K562 (cell line): ENCODE data around the gene RASD1. TPM values are rescaled to one million over a fixed set of nuclear protein-coding genes. Genes with fewer than 3 reads are reported as not detected.

Experiments used
- ATAC-seq: fragments of 200-7000 bp; cut with Tn5 transposase; 3 replicates; pipeline ENCODE4 v1.9.1; 2020; ENCODE audit warnings: moderate library complexity
- BruUV-seq: library from RNA; stranded (reverse); fragments of 400-500 nt; replicated peaks from 2 replicates; lab custom pipeline; 2021; lab: Mats Ljungman, UMichigan
- CTCF ChIA-PET: fragments of 300-600 bp; formaldehyde crosslinking; extraction: SDS; loops from one replicate; lab custom pipeline; 2021; ENCODE audit warnings: low intra/inter-chr PET ratio; lab: Yijun Ruan, JAX
- POLR2A ChIA-PET: fragments of 300-600, 350-650 bp; sonication (Branson Sonifier 250); formaldehyde crosslinking; extraction: SDS; loops from one replicate; lab custom pipeline; 2021; ENCODE audit warnings: antibody characterized with exemption, inconsistent platforms; lab: Yijun Ruan, JAX
- DNase-seq, 4 experiments: peaks; one replicate each; pipeline versions ENCODE4 v3.0.0 to v3.0.0-alpha.2; 2011 to 2018; ENCODE audit warnings: low spot score in 3 of 4, mixed read lengths in 3 of 4; ENCODE audit errors: extremely low read depth in 1 of 4
- FAIRE-seq: peaks from 2 replicates; lab custom pipeline; 2011; peaks lifted over from hg19 to GRCh38; lab: Jason Lieb, UNC
- H2AFZ ChIP-seq: 2 replicates; pipeline ENCODE4 v1.6.0; 2011; ENCODE audit warnings: low read depth, low read length, control low read depth, inconsistent platforms
- H3K27ac ChIP-seq: fragments of 200-600 bp; 3 replicates; pipeline ENCODE4 v1.8.0; 2011; ENCODE audit warnings: low read depth, mild to moderate bottlenecking, control low read depth, inconsistent platforms, low read length, moderate library complexity, mixed read lengths; ENCODE audit errors: extremely low read depth
- H3K27me3 ChIP-seq, 2 experiments: fragments of 300-600 bp in 1 of 2; 2 replicates in 1 of 2; 3 replicates in 1 of 2; pipeline versions ENCODE4 v1.6.0 to v1.8.0; 2011; ENCODE audit warnings: inconsistent platforms in 2 of 2, low read length in 2 of 2, mild to moderate bottlenecking in 1 of 2, mixed read lengths in 1 of 2, moderate library complexity in 1 of 2; ENCODE audit not compliant: control insufficient read depth in 2 of 2, insufficient read depth in 2 of 2
- H3K36me3 ChIP-seq: fragments of 300-600 bp; 3 replicates; pipeline ENCODE4 v1.8.0; 2011; ENCODE audit warnings: mild to moderate bottlenecking, low read length, inconsistent platforms; ENCODE audit not compliant: control insufficient read depth, insufficient read depth
- H3K4me1 ChIP-seq, 2 experiments: fragments of 200-600 bp in 1 of 2; replicated peaks in 1 of 2; 2 replicates in 1 of 2; 3 replicates in 1 of 2; pipeline versions ENCODE4 v1.5.1 to v1.8.0; 2011; ENCODE audit warnings: inconsistent platforms in 2 of 2, low read length in 2 of 2, mild to moderate bottlenecking in 1 of 2, mixed read lengths in 1 of 2, moderate library complexity in 1 of 2; ENCODE audit not compliant: control insufficient read depth in 2 of 2, insufficient read depth in 2 of 2
- H3K4me2 ChIP-seq: 2 replicates; pipeline ENCODE4 v1.6.1; 2011; ENCODE audit warnings: low read length, control low read depth, inconsistent platforms, mixed read lengths; ENCODE audit not compliant: insufficient read depth
- H3K4me3 ChIP-seq: fragments of 200-600 bp; sonication (generic), shearing (Covaris generic); 2 replicates; pipeline ENCODE4 v1.5.1; 2016; ENCODE audit warnings: control low read depth, inconsistent platforms
- H3K79me2 ChIP-seq: fragments of 200-600 bp; 3 replicates; pipeline ENCODE4 v1.8.0; 2011; ENCODE audit warnings: low read length, inconsistent platforms; ENCODE audit not compliant: control insufficient read depth, insufficient read depth
- H3K9ac ChIP-seq, 2 experiments: 2 replicates each; pipeline versions ENCODE4 v1.6.0 to v1.6.1; 2011; ENCODE audit warnings: low read depth in 2 of 2, low read length in 2 of 2, control low read depth in 1 of 2, inconsistent platforms in 1 of 2, mild to moderate bottlenecking in 1 of 2, mixed read lengths in 1 of 2; ENCODE audit not compliant: insufficient read depth in 1 of 2
- H3K9me1 ChIP-seq: one replicate; pipeline ENCODE4 v1.6.0; 2011; ENCODE audit warnings: inconsistent platforms, mild to moderate bottlenecking, low read length, moderate library complexity; ENCODE audit not compliant: control insufficient read depth, insufficient read depth
- H3K9me3 ChIP-seq: replicated peaks from 2 replicates; pipeline ENCODE4 v1.5.1; 2011; ENCODE audit warnings: low read depth, low read length, inconsistent platforms; ENCODE audit not compliant: control insufficient read depth, insufficient read depth
- H4K20me1 ChIP-seq: replicated peaks from 2 replicates; pipeline ENCODE4 v1.6.1; 2011; ENCODE audit warnings: low read length, inconsistent platforms, mixed read lengths; ENCODE audit not compliant: control insufficient read depth, insufficient read depth
- CBX3 ChIP-seq, 2 experiments: IDR thresholded peaks; 1 replicate in 1 of 2; 2 replicates in 1 of 2; pipeline ENCODE4 v1.6.1; 2012; ENCODE audit warnings: inconsistent platforms in 2 of 2, low read length in 2 of 2, borderline replicate concordance in 1 of 2, control low read depth in 1 of 2
- KDM1A ChIP-seq, 2 experiments: fragments of 450-650 bp; IDR thresholded peaks; 2 replicates each; pipeline ENCODE4 v1.6.1; 2016; ENCODE audit warnings: mild to moderate bottlenecking in 2 of 2
- KLF6 ChIP-seq: fragments of 250-450 bp; sonication (Bioruptor Pico); IDR thresholded peaks from 2 replicates; pipeline ENCODE4 v1.4.0; 2020; ENCODE audit warnings: mild to moderate bottlenecking, moderate library complexity, borderline replicate concordance
- NFE2L1 ChIP-seq: fragments of 450-650 bp; IDR thresholded peaks from 2 replicates; pipeline ENCODE4 v1.6.1; 2016; ENCODE audit warnings: missing genetic modification characterization, low read depth, mild to moderate bottlenecking, missing compliant biosample characterization, moderate library complexity, borderline replicate concordance
- RBM34 ChIP-seq: fragments of 200-400 bp; formaldehyde crosslinking; IDR thresholded peaks from 2 replicates; pipeline ENCODE4 v1.6.1; 2018; ENCODE audit warnings: low read length, borderline replicate concordance; ENCODE audit not compliant: insufficient read depth
- SMAD3 ChIP-seq: fragments of 450-650 bp; formaldehyde crosslinking; conservative IDR thresholded peaks from 2 replicates; pipeline ENCODE4 v1.4.0; 2020; ENCODE audit warnings: mild to moderate bottlenecking
- SMARCE1 ChIP-seq: fragments of 450-650 bp; IDR thresholded peaks from 2 replicates; pipeline ENCODE4 v1.7.1; 2016; ENCODE audit warnings: mild to moderate bottlenecking
- TAL1 ChIP-seq: fragments of 450-650 bp; IDR thresholded peaks from 2 replicates; pipeline ENCODE4 v1.6.1; 2016; ENCODE audit warnings: mild to moderate bottlenecking
- ZBTB34 ChIP-seq: fragments of 250-450 bp; sonication (Bioruptor Pico); IDR thresholded peaks from 2 replicates; pipeline ENCODE4 v1.8.0; 2021; ENCODE audit warnings: mild to moderate bottlenecking, moderate library complexity
- ZKSCAN3 ChIP-seq: fragments of 250-450 bp; sonication (Bioruptor Pico); IDR thresholded peaks from 2 replicates; pipeline ENCODE4 v1.4.0; 2020
- ZNF263 ChIP-seq: sonication (generic); formaldehyde crosslinking; IDR thresholded peaks from 2 replicates; pipeline ENCODE4 v1.8.0; 2022; ENCODE audit warnings: mild to moderate bottlenecking, missing genetic modification reagents, borderline replicate concordance
- WGBS: fragments of 100-300 bp; shearing (Covaris generic); methylation state at CpG from one replicate; pipeline ENCODE4 v1.1.6; 2016; ENCODE audit warnings: low coverage, mixed read lengths; ENCODE audit not compliant: insufficient coverage; ENCODE audit errors: missing lambda C conversion rate; 5-methylcytosine and 5-hydroxymethylcytosine counted together
- in situ Hi-C: fragments of 300-500 bp; cut with MboI; formaldehyde crosslinking; loops from 4 replicates; pipeline ENCODE4 v1.15.0; 2018; ENCODE audit warnings: inconsistent platforms, mixed read lengths
- intact Hi-C: fragments of 100-400 bp; cut with micrococcal nuclease; formaldehyde crosslinking; loops from 2 replicates; pipeline ENCODE4 v1.14.2; 2022
- polyA plus RNA-seq, 8 experiments: library from polyadenylated mRNA; depleted of rRNA in 4 of 8; stranded (reverse) in 5 of 8; unstranded in 3 of 8; fragments of >200 nt; fragmentation: Nextera tagmentation in 2 of 8; fragmentation: Illumina TruSeq in 1 of 8; extraction: Ambion mirVana in 2 of 8; extraction: Trizol in 1 of 8; gene quantifications; 2 replicates each; pipeline versions ENCODE4 v1.2.1 to v1.2.3, GENCODE V29; 2011 to 2014; ENCODE audit warnings: inconsistent platforms in 1 of 8, missing spikeins in 1 of 8
- total RNA-seq, 7 experiments: library from RNA; depleted of rRNA in 6 of 7; stranded (reverse); fragments of >200 nt in 6 of 7; fragmentation: Illumina TruSeq in 2 of 7; extraction: Trizol in 2 of 7; gene quantifications; 2 replicates each; pipeline versions ENCODE4 v1.2.1 to v1.2.3, GENCODE V29; 2011 to 2021; ENCODE audit warnings: low replicate concordance in 1 of 7

Gene RASD1
- total and polyA plus RNA-seq, 9 of the 15 experiments (the other 6 are each of a cell fraction or from before 2014, with no cell fraction given): 0.11 TPM; not detected in 8

DNA sequence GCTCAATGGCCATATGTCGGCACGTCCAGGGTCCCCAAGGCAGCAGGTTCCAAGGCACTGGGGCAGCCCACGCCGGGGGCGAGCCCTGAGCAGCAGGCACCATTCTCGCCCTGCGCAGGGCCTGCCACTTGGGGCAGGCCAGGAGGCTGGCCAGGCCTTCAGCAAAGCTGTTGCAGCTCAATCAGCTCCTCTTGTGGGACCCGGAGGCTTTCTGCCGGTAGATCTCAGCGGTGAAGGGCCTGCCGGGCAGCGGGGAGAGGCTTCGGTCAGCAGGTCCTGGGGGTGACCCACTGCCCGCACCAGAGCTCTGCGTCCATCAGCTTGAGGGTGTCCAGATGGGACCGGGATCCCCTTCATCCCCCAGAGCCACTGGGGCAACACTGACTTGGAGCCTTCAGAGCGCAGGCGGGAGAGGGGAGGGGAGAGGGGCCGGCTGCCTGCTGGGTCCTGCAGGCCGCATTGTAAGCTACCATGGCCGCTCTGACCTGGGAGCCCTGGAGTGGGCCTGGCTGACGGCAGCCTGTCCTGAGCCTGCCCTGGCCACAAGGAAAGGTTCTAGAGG, 9.5 kb upstream of the RASD1 start:
- 69% methylated on average over 6 of the region's 22 CpGs for WGBS
- Histone ChIP-seq H3K27ac (no peak overlapping the region), H3K9me1 (peaks cover 7% of the 10 kb centered on the region), H3K27me3 (peaks cover 3 to 22% of the 10 kb centered on the region in 2 experiments; a peak in 2 of 5 replicates), H4K20me1 (no peaks in the 10 kb centered on the region), H3K4me3 (no peak overlapping the region), H3K4me2 (no peak overlapping the region), H3K36me3 (no peaks in the 10 kb centered on the region), H3K79me2 (no peaks in the 10 kb centered on the region), H3K9ac (no peak overlapping the region), H3K9me3 (no peaks in the 10 kb centered on the region), H2AFZ (no peak overlapping the region), H3K4me1 (peaks cover 14 to 45% of the 10 kb centered on the region in 2 experiments; a peak in 4 of 5 replicates)
- POLR2A ChIA-PET: interaction anchor here (1.3 kb wide), 1 partner anchor 9 kb away, joined by 3 read pairs; no protein-coding TSS in a partner anchor
- in situ Hi-C loops: loop anchor here (10.0 kb wide), 1 partner anchor 129 kb away; no protein-coding TSS in a partner anchor
- no peak for FAIRE-seq
- CTCF ChIA-PET: no interaction called here
- ATAC-seq: no peak
- intact Hi-C loops: no loop called here
- BruUV-seq: no TSS peak
- DNase-seq: no peak
- TF ChIP-seq TAL1 (no peak), RBM34 (no peak), SMAD3 (CRISPR knock-in tag) (no peak), ZKSCAN3 (CRISPR knock-in tag) (no peak), NFE2L1 (no peak), ZNF263 (CRISPR knock-in tag) (no peak), KDM1A (IDR thresholded peaks at IDR 0.05) (no peak), SMARCE1 (no peak), CBX3 (IDR thresholded peaks at IDR 0.05; ENCODE audit: borderline replicate concordance in 1 of 2, low read length in 2 of 2) (no peak), KLF6 (CRISPR knock-in tag) (no peak), ZBTB34 (CRISPR knock-in tag) (no peak)
